ENCODE data around the gene PIN1.
"Not testable (repeated sequence)": the region's sequence is repeated elsewhere in the genome, so short reads cannot be mapped to it uniquely, and the experiment has no call there.

PIN1 gene

DNA sequence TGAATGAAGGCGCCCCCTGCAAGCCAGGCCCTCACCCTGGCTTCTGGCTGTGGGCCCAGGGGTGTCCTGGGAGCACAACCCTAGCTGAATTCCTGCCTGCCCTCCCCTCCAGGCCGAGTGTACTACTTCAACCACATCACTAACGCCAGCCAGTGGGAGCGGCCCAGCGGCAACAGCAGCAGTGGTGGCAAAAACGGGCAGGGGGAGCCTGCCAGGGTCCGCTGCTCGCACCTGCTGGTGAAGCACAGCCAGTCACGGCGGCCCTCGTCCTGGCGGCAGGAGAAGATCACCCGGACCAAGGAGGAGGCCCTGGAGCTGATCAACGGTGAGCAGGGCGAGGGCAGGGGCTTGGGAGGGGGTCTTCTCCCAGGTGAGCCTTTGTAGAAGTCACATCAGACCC lies 3.2 kb downstream of the PIN1 start:
- Mint-ChIP-seq H3K4me1 (peaks cover 30% of the 10 kb centered on the region), H3K36me3 (peaks cover 41% of the 10 kb centered on the region)
- no peak for DNase-seq (ENCODE audit: low spot score in 2 of 2)

DNA sequence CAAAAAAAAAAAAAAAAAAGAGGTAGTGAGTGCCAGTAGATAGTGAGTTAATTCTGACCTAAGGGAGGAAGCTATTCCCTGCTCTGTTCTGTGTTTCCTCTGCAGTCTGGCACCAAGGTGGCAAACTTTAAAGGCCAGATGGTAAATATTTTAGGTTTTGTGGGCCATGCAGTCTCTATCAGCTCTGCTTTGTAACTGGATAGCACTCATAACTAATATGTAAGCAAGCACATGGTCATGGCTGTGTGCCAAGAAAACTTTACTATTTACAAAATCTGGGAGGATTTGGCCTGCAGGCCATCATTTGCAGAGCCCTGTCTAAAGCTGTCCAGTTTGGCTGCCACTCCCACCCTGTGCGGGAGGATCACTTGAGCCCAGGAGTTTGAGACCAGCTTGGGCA lies 4.3 kb downstream of the PIN1 start:
- Mint-ChIP-seq H3K9me3 (no peaks in the 10 kb centered on the region), H3K27ac (no peak overlapping the region), H3K4me1 (peaks cover 30% of the 10 kb centered on the region), H3K36me3 (peaks cover 48% of the 10 kb centered on the region), H3K4me3 (no peak overlapping the region)
- no peak for ATAC-seq
- no peak for DNase-seq (ENCODE audit: low spot score in 2 of 2)

More for the DNA sequence above, 3.2 kb downstream of the PIN1 start:
- no peak for ATAC-seq
- Mint-ChIP-seq H3K27ac (no peak overlapping the region), H3K9me3 (no peaks in the 10 kb centered on the region), H3K4me3 (no peak overlapping the region)

DNA sequence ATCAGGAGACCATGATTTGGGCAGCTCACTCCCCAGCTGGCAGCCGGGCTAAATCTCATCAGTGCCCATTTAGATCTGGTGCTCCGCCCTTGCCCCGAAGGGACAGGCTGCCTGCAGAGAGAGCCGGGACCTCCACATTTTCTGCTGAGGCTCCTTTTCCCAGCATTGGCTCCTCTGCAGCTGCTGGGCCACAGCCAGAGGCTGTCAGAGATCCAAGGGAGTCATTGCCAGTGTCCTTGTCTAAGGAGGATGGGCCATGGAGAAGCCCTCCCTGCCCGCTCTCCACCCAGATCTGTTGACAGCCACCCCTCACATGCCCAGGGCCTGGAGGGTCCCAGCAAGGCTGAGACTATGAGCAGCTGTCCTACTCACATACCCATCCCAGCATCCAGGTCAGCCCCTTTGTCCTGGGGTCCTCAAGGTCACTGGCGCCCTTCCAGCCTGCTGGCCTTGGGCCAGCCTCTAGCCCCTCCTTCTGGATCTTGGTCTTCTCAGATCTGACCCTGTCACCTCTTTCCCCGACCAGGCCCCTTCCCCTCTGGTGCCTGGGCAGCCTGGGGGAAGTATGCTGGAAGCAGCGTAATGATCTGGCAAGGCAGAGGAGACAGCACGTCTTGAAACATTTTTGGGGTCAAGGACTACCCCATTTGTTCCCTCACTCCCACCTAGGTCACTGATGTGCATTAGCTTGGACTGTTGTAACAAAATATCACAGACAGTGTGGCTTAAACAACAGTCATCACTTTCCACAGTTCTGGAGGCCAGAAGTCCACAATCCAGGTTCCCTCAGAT lies 7.9 kb downstream of the PIN1 start:
- Mint-ChIP-seq H3K4me3 (no peak overlapping the region), H3K4me1 (peaks cover 40% of the 10 kb centered on the region), H3K36me3 (peaks cover 66% of the 10 kb centered on the region), H3K27ac (no peak overlapping the region), H3K9me3 (no peaks in the 10 kb centered on the region)
- DNase-seq (ENCODE audit: low spot score in 2 of 2) (no peak), ATAC-seq (no peak)

DNA sequence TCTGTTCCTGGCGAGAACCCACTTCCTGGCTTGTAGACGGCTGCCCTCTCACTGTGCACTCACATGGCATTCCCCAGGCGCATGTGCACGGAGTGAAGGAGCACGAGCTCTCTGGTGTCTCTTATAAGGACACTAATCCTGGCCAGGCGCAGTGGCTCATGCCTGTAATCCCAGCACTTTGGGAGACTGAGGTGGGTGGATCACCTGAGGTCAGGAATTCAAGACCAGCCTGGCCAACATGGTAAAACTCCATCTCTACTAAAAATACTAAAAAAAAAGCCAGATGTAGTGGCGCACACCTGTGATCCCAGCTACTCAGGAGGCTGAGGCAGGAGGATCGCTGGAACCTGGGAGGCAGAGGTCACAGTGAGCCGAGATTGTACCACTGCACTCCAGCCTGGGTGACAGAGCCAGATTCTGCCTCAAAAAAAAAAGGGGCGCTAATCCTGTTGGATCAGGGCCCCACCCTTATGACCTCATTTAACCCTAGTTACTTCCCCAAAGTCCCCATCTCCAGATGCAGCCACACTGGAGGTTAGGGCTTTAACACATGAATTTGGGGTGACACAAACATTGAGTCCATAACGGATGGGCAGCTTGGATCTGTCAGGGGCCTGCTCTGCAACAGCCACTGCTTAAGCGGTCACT lies 8.6 kb downstream of the PIN1 start:
- Mint-ChIP-seq H3K36me3 (peaks cover 64% of the 10 kb centered on the region), H3K4me1 (peaks cover 38% of the 10 kb centered on the region)
- not testable (repeated sequence) for ATAC-seq; H3K4me3 Mint-ChIP-seq; H3K27ac Mint-ChIP-seq; DNase-seq (ENCODE audit: low spot score in 2 of 2); H3K9me3 Mint-ChIP-seq

DNA sequence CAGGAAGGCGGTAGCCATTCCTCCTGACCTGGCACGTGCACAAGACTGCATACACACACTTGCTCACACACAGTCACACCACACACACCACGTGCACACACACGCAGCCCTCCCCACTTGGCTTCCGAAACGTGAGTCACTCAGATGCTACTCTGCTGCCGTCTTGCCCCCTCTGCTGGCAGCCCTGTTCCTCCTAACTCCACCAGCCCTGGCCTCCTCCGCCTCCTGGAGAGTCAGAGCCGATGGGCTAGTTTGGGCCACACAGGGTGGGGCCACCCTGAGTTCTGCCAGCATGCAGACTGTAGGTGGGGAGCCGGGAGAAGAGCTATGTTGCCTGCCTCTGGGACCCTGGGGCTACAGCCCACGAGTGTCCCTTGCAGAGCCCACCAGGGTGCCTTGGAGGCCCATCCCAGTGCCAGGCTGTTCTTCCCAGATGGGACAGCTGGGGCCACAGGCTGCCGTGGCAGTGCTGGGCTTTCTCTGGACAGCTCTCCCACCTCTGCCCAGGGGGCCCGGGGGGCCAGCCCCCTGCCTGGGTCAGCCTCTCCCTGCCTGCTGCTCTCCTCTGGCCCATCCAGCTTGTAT lies 12.1 kb downstream of the PIN1 start:
- peak; percentile 76 for ATAC-seq
- Mint-ChIP-seq H3K27ac (peak overlapping the region; percentile 69), H3K9me3 (no peaks in the 10 kb centered on the region), H3K4me3 (no peak overlapping the region), H3K36me3 (peaks cover 34% of the 10 kb centered on the region), H3K4me1 (peaks cover 23% of the 10 kb centered on the region)
- peak in 1 of 2 donors; percentile 56 for DNase-seq (ENCODE audit: low spot score in 2 of 2)

DNA sequence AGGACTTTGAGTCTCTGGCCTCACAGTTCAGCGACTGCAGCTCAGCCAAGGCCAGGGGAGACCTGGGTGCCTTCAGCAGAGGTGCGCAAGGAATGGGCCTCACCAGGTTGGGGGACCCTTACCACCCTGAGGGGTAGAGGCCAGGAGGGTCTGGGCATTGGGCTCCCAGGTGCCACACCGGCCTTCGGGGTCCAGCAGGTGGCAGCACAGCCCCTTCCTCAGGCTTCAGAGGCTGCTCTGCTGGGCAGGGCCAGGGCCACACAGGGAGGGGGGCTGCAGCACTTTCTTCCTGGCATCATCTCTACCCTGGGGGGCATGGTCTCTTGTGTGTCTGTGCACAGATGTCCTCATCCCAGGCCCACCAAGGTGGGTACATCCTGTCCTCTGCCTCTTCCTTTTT lies 12.9 kb downstream of the PIN1 start:
- no peaks in the 10 kb centered on the region for H3K9me3 Mint-ChIP-seq
- peaks cover 22% of the 10 kb centered on the region for H3K4me1 Mint-ChIP-seq
- H3K27ac Mint-ChIP-seq = peak overlapping the region; percentile 70
- H3K36me3 Mint-ChIP-seq = peaks cover 34% of the 10 kb centered on the region
- ATAC-seq (peak; percentile 47), DNase-seq (ENCODE audit: low spot score in 2 of 2) (no peak)
- H3K4me3 Mint-ChIP-seq = no peak overlapping the region

DNA sequence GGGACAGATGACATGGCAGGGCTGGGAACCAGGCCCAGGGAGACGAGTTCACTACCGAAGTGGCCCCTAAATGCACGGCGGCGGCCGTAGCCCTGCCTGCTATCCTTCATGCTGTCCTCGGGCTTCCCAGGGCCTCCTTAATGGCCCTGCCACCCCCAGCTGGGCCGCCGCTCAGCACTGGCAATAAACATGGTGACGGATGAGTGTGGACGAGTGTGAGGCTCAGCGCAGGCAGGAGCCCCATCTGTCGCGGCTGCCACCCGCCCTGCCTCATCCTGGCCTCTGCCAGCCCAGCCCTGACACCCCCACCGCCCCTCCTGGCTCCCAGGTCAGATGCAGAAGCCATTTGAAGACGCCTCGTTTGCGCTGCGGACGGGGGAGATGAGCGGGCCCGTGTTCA lies 13.6 kb downstream of the PIN1 start:
- Mint-ChIP-seq H3K27ac (peak overlapping the region; percentile 70), H3K9me3 (no peaks in the 10 kb centered on the region), H3K36me3 (peaks cover 27% of the 10 kb centered on the region), H3K4me3 (no peak overlapping the region), H3K4me1 (peaks cover 25% of the 10 kb centered on the region)
- ATAC-seq (no peak), DNase-seq (ENCODE audit: low spot score in 2 of 2) (no peak)

DNA sequence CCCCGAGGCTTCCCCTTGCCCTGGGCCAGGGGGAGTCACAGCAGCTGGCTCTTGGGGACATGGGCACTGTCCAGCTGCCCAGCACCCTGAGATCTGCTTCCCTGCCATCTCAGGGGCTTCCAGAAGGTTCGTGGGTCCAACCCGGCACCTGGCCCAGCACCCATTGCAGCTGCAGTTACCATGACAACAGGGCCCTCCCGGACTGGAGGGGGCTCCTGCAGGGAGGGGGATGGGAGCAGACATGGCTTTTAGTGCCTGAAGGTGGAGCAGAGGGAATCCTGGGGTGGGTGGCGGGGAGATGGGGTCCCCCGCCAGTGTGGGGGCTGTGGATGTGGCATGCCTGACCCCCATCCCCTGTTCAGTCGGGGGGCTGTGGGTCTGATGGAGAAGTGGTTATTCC lies 14.7 kb downstream of the PIN1 start:
- peaks cover 30% of the 10 kb centered on the region for H3K4me1 Mint-ChIP-seq
- H3K4me3 Mint-ChIP-seq = no peak overlapping the region
- H3K27ac Mint-ChIP-seq = no peak overlapping the region
- no peak for DNase-seq (ENCODE audit: low spot score in 2 of 2)
- ATAC-seq = no peak
- no peaks in the 10 kb centered on the region for H3K9me3 Mint-ChIP-seq
- peaks cover 21% of the 10 kb centered on the region for H3K36me3 Mint-ChIP-seq

DNA sequence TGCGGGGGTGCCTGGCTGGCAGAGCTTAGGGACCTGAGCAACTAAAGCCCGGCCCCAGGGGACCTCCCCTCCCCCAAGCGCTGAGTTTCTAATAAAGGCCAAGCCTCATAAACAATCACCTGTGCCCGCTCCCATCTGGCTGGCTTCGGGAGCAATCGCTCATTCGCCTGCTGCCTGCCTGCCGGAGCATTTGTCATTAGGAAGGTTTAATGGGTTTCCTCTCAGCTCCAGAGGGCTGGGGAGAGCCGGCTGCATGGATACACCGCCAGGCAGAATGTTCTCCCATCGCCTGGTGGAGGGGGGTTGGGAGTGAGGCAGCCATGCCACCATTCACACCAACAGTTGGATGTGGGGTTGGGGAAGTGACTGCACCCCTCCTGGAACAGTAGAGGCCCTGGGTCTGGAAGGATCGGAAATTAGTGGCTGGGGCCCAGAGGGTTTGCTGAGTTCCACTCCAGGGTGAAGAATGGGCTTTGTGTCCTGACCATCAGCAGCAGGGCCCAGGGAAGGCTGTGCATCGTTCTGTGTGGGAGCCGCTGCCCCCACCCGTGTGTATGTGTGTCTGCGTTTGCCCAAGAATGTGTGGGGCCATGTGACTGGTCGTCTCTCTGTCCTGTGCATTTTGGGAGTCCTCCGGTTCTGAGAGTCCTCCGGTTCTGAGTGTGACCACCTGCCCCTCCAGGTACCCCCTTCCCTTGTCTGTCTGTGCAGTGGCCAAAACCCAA lies 15.3 kb downstream of the PIN1 start:
- peaks cover 25% of the 10 kb centered on the region for H3K4me1 Mint-ChIP-seq
- no peak overlapping the region for H3K4me3 Mint-ChIP-seq

DNA sequence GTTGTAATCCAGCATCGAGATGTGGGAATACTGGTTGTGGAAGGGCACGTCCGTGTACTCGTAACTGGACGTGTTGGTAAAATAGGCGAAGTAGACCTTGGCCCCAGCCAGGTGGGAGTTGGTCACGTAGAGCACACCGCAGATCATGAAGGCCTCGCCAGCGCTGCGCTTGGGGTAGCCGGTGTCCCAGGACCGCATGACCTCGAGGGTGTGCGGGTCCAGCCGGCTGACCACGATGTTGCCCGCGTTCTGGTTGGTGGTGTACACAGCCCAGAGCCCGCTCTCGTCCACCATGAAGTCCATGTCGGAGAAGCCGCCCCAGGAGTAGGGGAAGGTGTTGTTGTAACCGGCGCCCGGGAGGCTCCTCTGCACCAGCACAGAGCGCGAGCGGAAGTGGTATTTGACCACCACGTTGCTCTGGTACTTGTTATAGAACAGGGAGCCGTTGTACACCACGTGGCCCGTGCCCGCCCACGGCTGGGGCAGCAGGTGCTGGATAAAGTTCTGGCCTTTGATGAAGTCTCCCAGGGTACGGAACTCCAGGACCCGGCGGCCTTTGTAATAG lies 19.2 kb downstream of the PIN1 start:
- no peaks in the 10 kb centered on the region for H3K36me3 Mint-ChIP-seq
- no peak for ATAC-seq
- no peak for DNase-seq (ENCODE audit: low spot score in 2 of 2)
- peaks cover 39% of the 10 kb centered on the region for H3K4me1 Mint-ChIP-seq
- no peak overlapping the region for H3K27ac Mint-ChIP-seq
- no peak overlapping the region for H3K4me3 Mint-ChIP-seq
- H3K9me3 Mint-ChIP-seq = no peaks in the 10 kb centered on the region

More for the DNA sequence above, 15.3 kb downstream of the PIN1 start:
- Mint-ChIP-seq H3K36me3 (peaks cover 15% of the 10 kb centered on the region), H3K27ac (peak overlapping the region; percentile 11), H3K9me3 (no peaks in the 10 kb centered on the region)
- DNase-seq (ENCODE audit: low spot score in 2 of 2) (no peak), ATAC-seq (no peak)

DNA sequence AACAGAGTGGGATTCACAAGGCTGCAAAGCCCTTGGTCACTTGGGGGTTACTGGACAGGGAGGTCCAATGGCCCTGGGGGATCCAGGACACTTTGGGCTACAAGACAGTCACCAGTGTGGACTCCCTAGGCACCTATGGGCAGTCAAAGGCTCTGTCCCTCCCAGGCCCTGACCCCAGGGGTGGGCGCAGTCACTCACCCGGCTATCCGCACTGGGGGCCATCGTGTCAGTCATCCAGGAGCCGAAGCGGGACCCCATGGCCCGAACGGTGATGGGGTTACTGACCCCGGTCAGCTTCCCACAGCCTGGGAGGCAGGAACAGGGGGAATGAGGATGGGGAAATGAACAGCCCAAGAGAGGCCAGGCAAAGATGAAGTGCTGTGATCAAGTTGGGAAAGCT lies 21.5 kb downstream of the PIN1 start:
- Mint-ChIP-seq H3K27ac (peak overlapping the region; percentile 67), H3K9me3 (no peaks in the 10 kb centered on the region), H3K4me3 (no peak overlapping the region), H3K4me1 (peaks cover 45% of the 10 kb centered on the region), H3K36me3 (no peaks in the 10 kb centered on the region)
- DNase-seq (ENCODE audit: low spot score in 2 of 2) (no peak), ATAC-seq (no peak)

DNA sequence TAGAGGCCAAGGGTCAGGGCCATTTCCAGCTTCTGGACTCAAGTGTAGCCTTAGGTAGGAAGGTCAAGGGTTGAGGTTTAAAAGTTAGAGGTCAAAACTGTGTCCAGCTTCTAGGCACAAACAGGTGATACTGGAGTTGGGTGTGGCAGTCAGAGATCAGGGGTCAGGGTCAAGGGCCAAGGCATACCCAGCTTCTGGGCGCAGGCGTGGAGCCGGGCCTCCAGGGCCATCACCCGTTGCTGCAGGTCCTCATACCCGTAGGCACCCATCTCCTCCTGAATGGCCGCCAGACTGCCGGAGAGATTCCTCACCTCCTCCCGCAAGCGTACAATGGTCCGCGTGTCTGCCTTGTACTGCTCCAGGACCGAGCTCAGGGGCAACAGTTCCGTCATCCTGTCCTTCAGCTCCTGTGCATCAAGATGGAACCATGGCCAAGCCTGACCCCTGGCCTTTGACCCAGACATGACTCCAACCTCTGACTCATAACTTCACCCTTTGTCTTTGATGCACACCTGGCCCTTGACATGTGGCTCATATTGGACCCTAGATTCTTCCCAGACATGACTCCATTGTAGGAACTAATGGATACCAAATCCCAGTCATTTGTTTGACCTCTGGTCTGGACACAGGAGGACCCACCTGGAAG lies 22.1 kb downstream of the PIN1 start:
- no peak for DNase-seq (ENCODE audit: low spot score in 2 of 2)
- ATAC-seq = no peak
- Mint-ChIP-seq H3K4me1 (peaks cover 51% of the 10 kb centered on the region), H3K4me3 (peak overlapping the region; percentile 59), H3K27ac (peak overlapping the region; percentile 89), H3K9me3 (no peaks in the 10 kb centered on the region), H3K36me3 (no peaks in the 10 kb centered on the region)

DNA sequence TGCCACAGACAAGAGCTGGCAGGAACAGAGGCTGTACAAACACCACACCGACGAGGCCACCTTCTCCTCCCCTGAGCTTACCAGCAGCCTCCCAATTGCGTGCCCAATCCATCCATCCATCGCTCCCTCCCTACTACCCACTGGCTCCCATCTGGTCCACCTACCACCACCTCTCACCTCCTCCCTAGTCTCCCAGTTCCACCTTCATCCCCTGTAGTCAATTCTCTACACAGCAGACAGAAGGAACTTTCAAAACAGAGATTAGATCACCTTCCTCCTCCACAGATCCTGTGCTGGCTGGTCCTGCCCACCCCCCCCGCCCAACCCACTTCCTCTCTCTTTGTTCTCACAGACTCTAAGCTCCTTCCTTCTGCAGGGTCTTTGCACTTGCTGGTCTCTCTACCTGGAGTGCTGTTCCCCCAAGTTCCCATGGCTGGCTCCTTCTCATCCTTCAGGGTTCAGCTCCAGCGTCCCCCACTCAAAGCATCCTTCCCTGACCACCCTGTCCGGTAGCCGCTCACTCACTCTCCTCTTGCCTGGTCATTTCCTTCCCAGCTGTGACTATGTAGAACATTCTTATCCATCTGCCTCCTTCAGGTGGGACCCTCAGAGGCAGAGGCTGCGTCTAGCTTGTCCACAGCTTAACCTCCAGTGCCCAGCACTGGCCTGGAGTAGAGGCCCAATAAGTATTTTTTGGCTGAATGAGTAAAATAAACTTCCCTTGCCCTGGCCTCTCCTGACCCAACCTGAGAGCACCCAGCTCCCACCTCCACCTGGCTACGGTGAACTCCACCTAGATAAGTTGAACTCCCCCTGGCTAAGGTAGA lies 23.0 kb downstream of the PIN1 start:
- DNase-seq (ENCODE audit: low spot score in 2 of 2) (no peak), ATAC-seq (peak; percentile 80)
- Mint-ChIP-seq H3K4me1 (peaks cover 60% of the 10 kb centered on the region), H3K9me3 (no peaks in the 10 kb centered on the region), H3K27ac (peak overlapping the region; percentile 89), H3K4me3 (peak overlapping the region; percentile 59), H3K36me3 (no peaks in the 10 kb centered on the region)

DNA sequence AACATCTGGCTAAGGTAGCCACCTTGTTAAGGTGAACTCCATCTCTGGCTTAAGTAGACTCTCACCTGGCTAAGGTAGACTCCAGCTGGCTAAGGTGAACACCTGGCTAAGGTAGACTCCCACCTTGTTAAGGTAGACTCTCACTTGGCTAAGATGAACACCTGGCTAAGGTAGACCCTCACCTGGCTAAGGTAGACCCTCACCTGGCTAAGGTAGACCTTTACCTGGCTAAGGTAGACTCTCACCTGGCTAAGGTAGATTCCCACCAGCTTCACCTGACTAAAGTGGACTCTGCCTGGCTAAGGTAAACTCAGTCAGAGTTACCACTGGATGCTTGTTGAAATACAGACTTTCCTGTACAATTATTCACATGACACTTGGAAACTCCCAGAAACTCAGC lies 23.6 kb downstream of the PIN1 start:
- DNase-seq (ENCODE audit: low spot score in 2 of 2) = no peak
- H3K9me3 Mint-ChIP-seq = no peaks in the 10 kb centered on the region
- peak overlapping the region; percentile 59 for H3K4me3 Mint-ChIP-seq
- H3K36me3 Mint-ChIP-seq = no peaks in the 10 kb centered on the region
- peak overlapping the region; percentile 89 for H3K27ac Mint-ChIP-seq
- H3K4me1 Mint-ChIP-seq = peaks cover 63% of the 10 kb centered on the region
- ATAC-seq = no peak

Measured in stimulated activated effector memory CD8-positive, alpha-beta T cell treated with anti-CD3 and anti-CD28 coated beads, Interleukin-12 subunit alpha, Interleukin-12 subunit beta, amount 100 ng/mL, for 72 hours (primary cell).